HG03575 (cell line): ENCODE results near the gene ERMAP.

ENCODE experiments used
- ATAC-seq: cut with Tn5 transposase; IDR thresholded peaks from one replicate; pipeline ENCODE4 v1.9.1; 2021; ENCODE audit not compliant: unreplicated experiment, insufficient number of reproducible peaks, low FRiP score; ENCODE audit errors: extremely low read depth

ERMAP gene, protein sequence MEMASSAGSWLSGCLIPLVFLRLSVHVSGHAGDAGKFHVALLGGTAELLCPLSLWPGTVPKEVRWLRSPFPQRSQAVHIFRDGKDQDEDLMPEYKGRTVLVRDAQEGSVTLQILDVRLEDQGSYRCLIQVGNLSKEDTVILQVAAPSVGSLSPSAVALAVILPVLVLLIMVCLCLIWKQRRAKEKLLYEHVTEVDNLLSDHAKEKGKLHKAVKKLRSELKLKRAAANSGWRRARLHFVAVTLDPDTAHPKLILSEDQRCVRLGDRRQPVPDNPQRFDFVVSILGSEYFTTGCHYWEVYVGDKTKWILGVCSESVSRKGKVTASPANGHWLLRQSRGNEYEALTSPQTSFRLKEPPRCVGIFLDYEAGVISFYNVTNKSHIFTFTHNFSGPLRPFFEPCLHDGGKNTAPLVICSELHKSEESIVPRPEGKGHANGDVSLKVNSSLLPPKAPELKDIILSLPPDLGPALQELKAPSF

DNA sequence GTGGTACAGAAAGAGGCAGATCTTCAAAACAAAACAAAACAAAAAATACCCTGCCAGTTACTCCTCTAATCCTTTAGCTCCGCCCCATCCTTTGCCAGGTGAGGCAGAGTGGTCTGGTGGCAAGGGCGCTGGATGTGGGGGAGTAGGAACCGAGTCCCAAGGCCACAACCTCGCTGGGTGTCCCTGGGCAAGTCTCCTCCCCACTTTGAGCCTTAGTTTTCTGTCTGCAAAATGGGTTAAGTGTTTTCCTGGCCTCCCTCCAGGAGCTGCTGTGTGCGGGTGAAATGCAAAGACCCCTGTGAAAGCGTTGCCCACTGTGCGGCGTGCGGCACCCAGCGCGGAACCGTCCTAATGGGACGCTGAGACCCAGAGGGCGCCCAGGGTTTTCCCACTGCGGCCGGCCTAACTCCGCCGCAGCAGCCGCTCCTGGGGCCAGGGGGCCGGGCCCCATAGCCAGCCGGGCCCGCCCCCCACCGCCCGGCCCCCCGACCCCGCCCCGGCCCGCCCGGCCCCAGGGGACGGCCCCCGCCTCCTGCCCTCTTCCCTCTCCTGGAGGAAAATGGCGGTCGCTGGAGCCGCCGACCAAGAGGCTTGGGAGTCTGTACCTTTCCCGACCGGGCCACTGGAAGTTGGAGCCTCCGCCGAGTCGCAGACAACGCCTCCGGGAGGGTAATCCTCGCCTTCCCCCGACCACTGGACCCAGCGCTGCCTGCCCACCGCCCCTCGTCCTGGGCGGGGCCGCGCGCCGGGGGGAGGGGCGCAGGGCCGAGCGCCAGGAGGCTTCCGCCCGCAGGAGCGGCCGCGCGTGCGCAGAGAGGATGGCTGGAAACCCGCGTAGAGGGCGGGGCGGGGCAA is at the start of gene ERMAP, which contains the start of gene SVBP:
Gene ERMAP (plus strand): TSS at position 538 of the 855 bp plus-strand sequence. CDS start 13,327 bp downstream, outside the sequence.
Gene SVBP (minus strand): TSS at position 813 of the 855 bp plus-strand sequence. CDS start 853 bp downstream, outside the sequence.
- no peak for ATAC-seq

DNA sequence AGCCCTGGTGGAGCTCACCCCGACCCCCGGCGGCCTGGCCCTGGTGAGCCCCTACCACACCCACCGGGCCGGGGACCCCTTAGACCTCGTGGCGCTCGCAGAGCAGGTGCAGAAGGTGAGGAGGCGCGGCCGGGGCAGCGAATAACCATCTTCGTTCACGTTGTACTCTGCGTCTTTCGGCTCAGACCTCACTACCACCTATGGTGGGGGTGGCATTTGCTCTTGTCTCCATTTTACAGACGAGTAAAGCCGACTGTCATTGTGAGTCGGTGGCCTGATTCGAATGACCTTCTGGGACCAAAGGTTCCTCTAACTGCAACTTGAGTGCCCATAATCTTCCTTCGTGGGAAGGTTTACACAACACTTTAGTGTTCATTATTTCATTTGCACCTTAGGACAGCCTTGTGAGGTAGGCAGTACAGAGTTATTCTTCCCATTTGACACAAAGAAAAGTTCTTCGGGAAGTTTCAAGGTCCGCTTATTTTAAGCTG is 49.4 kb upstream of the ERMAP start:
- no peak for ATAC-seq

DNA sequence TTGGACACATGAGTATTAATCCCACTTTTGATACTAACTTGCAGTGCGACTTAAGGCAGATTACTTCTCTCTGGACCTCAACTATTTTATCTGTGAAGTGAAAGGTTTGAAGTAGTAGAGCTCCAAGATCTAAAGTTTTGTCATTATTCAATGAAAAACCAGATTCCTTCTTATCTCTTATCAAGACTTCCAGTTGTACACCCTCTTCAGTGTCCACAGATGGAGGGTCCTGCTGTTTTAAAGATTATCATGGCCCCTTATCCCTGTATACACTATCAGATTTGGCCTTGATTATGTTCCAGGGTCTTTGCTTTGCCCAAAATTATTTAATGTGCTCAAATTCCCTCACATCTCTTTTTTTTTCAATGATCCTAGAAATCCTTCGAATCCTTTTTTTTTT is 48.8 kb upstream of the ERMAP start:
- ATAC-seq, result no peak

DNA sequence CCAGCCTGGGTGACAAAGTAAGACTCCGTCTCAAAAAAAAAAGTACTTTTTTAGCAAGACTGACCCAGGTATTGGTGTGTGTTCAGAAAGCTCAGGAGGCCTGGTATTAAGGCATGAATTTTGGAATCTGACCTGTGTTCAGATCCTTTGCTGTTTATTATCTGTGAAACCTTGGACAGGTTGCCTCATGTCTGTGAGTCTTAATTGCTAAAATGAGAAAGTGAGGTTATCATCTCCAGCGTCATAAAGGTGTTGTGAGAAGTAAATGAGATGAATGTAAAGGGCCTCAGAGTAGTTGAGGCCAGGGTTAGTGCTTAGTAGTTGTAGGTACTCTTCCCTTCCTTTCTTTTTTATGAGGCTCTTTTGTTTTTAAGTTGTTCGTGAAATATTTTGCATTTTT is 47.1 kb upstream of the ERMAP start:
- ATAC-seq, result no peak

DNA sequence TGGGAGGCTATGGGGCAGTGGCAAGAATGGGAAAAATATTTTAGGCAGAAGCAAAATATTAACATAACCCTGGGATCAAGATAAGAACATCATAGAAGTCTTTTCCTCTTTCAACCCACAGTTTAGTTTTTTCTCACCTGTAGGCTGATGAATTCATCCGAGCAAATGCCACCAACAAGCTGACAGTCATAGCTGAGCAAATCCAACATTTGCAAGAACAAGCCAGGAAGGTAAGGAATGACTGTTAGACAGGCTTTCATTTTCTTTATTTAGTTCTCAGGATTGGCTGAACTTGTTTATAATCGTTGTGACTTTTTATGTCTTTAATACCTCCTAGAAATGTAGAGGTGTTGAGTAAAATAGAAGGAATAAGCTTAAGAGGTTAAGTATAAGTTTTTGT is 43.5 kb upstream of the ERMAP start:
- ATAC-seq, result no peak

DNA sequence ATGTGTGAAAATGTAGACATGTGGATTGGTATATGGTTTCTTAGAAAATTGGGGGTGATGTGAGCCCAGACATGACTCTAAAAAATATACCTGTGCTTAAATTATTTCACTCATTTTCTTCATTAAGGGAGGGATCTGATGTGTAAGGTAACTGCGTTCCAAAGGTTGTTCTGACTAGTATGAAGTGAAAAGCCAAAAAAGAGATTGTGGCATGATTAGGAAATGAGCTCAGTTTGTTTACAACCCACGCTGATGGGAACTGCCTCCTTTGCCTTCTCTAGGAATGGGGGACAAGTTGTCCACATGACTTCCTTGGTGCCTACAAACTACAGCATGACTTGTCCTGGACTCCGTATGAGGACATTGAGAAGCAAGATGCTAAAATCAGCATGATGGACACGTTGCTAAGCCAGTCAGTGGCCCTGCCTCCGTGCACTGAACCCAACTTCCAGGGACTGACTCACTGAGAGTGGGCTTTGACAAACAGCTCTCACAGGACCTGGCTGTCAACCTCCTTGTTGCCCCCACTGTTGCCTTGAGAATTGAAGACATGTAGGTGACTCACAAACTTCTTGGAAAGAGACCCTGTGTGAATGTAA is 41.9 kb upstream of the ERMAP start:
- no peak for ATAC-seq

DNA sequence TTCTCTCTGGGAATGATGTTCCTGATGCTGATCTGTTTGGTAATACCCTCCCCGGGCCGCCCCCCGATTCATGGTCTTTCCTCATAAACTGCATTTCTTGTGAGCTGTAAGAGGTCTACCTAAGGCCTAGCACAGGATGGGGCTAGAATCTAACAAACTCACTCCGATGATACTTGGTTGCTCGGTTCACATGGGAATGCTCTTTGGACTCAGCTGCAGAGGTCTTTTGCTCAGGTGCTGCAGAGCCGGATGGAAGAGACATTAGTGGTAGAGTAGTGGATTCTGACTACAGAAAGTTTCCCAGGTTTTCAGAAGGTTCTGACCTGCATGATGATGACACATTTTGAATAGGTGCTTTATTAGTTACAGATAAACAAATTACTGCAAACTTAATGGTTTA is 40.4 kb upstream of the ERMAP start:
- ATAC-seq, result no peak

DNA sequence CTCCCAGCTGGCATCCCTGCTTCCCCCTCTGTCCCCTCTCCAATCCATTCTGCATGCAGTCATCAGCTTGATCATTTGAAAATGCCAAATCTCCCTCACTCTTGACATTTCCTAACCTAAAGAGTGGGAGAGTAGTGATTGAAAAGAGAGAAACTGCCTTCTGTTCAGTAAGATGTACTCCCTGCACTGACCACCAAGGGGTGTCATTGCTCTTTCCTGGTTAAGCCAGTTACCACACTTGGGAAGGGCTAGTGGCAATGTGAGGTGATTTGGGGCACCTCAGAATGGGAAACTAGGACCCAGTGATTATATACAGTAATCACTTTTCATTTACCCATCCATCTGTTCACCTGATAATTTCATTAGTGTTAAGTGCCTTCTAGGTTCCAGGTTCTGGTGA is 39.1 kb upstream of the ERMAP start:
- ATAC-seq, result no peak

DNA sequence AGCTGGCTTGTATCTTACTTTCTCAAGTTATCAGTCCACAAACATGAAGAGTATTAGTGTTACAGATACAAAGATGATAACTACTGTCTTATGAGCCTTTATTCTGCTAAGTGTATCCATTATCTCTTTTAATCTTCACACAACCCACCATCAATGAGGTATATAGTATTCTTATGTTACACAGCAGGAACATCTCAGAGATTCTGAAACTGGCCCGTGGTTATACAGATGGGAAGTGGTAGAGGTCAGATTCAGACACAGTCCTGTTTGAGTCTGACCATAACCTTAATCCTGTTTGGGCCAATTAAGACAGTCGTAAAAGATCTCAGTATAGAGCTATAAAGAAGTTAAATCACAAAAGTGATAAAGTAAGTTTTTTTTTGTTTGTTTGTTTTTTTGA is 37.2 kb upstream of the ERMAP start:
- no peak for ATAC-seq

DNA sequence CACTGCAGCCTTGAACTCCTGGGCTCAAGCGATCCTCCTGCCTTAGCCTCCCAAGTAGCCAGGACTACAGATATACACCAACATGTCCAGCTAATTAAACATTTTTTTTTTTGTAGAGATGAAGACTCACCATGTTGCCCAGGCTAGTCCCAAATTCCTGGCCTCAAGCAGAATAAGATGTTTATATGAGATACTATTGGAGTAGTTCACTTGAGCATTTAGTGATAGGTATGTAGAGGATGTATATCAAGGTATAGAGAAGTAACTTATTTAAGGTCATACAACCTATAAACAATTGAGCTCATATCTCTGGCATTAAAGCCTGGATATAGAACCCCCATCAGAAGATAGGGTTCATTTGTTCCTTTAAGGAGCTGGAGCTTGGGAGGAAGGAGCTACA is 36.7 kb upstream of the ERMAP start:
- ATAC-seq, result no peak

DNA sequence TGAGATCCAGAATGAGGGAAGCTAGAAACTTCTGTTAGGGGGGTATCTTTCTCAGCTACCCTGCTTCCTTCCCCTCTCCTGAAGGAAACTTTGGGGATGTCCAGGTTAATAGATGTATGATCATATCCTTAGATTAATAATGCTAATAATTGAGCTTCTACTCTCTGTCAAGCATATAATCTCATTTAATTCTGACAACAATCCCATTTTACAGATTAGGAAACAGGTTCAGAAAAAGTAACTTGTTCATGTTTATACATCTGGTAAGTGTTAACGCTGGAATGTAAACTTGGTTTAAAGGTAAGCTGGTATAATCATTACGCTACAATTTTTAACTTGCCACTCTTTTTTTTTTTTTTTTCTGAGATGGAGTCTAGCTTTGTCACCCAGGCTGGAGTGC is 33.8 kb upstream of the ERMAP start:
- no peak for ATAC-seq

DNA sequence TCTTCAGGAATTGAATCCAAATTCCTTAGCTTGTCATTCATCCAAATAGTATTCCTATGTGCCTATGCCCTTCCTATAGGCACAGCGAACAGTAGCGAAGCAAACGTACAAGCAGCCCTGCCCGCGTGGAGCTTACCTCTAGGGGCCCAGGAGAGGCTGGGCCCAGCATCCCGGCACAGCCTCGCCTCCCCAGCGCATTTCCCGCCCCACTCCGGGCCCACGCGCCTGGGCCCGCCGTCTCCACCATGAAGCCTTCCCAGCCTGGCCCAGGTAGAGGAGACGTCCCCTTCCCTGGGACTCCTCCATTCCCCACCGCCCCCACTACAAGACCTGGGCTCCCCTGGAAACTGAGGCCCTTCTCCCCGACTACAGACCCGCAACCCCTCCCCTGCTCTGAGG is 32.4 kb upstream of the ERMAP start:
- ATAC-seq, result no peak

DNA sequence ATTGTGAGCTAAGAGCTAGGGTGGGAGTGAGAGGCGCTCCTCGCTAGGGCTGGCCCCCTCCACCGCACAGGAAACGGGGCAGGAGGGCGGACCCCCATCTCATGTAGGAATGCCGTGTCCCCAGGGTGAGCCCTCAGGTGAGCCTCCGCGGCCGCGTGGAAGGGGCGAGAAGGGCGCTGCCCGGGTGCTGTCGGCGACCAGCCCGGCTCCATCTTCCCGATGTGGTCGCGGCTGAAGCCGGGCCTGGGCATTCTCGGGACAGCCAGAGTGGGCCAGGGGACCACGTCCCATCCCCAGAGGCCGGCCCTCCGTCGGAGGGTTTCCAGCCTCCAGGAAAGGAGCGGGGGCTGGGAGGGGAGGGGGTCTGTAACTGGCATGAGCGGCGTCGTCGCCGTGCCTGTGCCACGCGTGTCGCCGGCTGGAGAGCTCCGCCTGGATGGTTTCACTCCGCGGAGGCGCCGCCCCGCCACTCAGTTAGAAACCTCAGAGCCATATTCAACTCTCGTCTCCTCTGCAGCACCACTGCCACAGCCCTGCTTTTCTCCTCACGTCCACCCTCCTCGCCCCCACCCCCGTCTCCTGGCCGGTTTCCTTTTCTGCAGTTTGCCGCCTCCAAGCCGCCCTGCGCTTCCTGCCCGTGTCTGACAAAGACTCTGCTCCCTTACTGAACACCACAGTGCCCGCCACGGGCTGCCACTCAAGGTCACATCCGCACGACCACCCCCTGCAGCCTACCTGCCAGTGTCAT is 31.8 kb upstream of the ERMAP start, which contains the start of gene TMEM269:
Gene TMEM269 (plus strand): TSS at position 46 of the 748 bp plus-strand sequence. CDS start 4,903 bp downstream, outside the sequence.
- no peak for ATAC-seq

DNA sequence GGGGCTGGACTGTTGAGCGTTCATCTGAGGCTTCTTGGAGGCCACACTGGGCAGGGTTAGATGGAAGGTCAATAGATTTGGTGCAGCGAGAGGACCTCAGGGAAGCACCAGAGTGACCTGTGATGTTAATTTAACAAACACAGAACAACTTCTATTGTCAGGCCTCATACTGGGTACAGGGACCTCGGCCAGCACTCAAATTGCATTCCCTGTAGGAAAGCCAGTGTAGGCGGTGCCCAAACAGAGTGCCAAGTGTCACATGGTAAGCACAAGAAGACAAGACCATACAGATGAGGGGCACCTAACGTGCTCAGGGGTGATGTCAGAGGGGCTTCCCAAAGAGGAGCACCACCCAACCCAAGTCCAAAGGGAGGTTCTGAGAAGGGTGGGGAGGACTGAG is 30.8 kb upstream of the ERMAP start:
- ATAC-seq, result no peak

DNA sequence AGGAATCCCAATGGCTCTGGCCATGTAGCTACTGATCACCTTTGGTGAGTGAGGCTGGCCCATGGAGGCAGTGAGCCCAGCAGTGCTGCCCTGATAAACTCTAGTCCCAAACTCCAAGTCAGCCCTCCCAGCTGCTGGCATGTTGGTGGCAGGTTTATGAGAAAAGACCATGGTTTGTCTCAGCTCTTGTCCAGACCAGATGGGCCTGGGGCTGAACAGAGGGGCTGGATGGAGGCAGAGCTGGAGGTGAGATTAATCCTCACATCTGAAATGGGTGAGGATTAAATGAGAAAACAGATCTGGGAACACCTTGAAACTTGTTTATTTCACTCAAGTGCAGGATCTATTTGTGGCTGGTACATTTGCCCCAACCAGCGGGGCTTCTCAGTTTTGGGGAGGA is 28.9 kb upstream of the ERMAP start:
- ATAC-seq, result no peak

DNA sequence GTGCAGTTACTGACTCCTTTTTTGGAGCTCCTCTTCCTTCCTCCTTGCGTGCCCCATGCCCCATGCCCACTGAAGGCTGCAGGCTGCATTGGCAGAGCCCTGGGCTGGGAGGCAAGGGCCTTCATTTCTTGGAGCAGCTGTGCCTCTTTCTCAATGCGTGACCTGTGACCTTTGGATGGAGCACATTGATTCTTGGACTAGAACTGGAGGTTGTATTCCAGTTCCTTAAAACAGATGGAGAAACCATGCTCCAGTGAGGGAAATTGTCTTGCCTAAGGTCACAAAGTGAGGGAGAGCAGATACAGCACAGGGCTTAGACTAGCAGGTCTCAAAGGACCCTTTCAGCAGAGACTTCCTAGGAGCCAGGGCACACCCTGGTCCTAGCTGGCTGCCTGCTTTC is 23.1 kb upstream of the ERMAP start:
- ATAC-seq, result no peak

DNA sequence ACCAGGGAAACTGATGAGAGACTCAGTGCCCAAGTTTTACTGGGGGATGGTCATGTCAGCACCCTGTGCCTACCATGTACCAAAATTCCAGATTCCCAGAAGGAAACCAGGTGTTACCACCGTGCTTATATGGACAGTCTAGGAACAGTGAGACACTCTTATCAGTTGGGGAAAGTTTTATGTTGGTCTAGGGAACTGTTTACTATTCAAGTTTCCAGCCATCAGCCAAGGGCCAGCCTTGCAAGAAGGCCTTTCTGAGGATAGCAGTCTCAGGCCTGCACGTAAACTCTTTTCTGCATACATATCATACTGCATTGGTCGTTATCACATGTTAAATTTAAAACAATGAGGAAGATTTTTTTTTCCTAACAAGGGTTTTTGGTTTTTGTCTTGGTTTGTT is 19.5 kb upstream of the ERMAP start:
- ATAC-seq, result no peak

DNA sequence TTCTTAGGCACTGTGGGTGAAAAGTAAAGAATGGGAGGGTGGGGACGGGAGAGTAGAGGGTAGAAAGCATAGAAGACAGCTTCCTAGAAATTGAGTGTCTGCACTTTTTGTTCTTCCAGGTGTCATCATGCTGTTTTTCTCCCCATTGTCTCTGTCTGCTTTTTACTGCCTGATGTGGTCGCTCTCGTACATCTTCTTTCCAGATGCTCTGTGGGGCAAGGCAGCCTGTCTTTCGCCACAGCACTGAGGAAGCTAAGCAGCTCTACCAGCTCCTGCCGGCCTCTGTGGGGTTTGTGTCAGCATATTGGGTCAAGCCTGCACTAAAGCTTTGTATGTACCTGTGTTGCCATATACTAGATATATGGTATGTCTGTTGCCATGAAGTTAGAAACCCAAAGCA is 18.9 kb upstream of the ERMAP start:
- no peak for ATAC-seq
